Measurements from ENCODE around the gene SORCS1.

SORCS1 gene

DNA sequence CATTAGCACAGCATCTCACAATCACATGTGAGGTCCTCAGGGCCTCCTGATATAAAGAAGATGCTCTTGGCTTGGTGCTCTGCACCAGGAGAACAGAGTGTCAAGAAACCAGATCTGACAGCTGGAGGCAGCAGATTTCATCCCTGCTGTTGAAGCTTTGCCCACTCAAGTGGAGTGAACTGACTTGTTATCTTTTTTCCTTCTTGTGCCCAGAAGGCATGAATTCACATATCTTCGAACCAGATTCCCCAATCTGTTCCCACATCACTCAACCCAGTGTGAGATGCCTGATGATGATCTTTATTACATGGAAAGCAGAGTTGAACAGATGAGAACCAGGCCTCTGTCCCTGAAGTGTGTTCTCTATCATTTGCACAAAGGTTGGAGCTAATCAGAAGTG, 521.0 kb downstream of the SORCS1 start:
- no peak for DNase-seq

GRCh38 chr10:106637873-106638272, 526.6 kb downstream of the SORCS1 start:
- no peak for DNase-seq

DNA sequence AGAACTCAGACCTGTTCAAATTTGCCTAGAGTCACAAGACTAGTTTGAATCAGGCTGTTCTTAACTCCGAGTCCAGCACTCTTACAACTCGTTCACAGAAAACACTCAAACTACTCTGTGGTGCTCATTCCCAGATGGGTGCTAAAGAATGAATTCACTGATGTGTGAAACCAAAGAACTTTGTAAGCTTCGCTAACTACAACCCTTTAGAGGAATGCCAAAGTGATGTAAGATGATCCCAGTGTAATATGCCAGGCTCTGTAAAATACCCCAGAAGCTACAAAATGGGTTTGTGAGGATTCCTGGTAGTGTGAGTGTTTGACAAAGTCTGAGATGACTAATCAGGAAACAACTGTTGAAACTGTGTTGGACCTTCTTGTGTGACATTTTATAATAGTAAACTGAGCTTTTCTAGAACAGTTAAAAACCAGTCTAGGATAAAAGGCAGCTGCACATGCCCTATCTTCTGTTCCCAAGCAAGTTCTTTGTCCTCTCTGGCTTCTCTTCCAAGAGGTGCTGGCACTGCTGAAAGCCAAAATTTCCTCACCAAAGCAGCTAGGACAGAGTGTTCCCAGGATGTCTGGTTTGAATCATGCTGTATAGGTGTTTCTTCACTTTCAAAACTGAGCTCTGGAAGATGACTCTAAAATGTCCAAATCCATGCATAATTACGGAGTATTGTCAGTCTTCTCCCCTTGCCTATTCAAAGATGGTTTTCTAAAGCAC, 527.6 kb downstream of the SORCS1 start:
- DNase-seq: no peak

DNA sequence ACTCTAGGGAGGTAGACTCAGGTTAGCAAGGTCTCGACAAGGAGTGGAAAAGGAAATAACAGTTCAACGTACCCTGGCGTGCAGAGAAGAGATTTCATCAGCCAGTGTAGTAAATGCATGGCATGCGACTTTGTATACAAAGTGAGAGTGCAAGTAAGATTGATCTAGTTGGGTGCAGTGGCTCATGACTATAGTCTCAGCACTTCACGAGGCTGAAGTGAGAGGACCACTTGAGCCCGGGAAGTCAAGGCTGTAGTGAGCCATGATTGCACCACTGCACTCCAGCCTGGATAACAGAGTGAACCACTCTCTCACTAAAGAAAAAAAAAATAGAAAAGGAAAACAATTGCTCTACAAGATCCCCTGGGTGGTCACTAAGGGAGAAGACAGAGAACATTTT, 528.6 kb downstream of the SORCS1 start:
- DNase-seq: no peak

DNA sequence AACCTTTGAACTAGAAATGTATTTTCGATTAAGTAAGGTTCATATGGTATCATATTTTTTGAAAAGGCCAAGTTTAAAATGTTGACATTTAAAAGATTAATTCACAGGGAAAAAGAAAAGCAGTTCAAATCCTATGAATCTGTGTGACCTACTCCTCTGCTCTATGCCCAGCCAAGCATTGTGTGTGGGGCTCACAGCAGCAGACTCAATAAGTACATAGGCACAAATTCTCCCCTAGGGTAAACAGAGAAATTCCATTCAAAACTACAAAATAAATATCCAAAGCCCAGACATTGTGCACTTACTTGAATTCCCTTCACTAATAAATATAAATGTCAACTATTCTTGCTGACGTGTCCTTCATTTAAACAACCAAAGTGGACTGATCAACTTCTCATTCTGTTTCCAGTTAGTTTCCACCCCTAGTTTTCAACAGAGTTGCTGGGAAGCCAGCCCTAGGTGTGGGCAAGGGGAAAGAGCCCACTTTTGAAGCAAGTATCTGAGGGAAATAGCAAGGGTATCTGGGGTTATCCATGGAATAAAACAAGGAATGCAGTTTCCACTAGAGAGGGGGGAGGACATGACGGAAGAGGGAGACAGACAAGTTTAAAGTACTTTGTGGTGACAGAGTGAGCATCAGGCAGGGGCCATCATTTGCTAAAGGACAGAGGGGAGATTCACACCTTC, 533.3 kb downstream of the SORCS1 start:
- no peak for DNase-seq

GRCh38 chr10:106626371-106626770, 538.1 kb downstream of the SORCS1 start:
- no peak for DNase-seq

DNA sequence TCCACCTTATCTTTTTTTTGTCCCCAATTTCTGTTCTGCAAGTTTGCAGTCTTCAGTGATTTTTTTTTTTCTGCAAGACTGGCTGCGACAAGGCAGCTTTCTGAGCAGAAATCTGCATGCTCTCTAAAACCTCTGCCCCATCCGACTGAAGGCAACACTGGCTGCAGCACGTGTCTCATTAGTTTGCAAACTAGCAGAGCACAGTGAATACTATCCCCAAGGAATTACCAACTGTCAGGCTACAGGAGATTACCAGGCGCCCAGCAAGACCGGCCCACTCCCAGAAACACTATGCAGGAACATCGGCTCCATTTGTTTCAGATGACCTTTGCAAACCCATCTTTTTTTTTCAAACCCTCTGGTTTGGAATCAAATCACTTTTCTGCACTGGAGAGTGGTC, 538.8 kb downstream of the SORCS1 start:
- no peak for DNase-seq

GRCh38 chr10:106619346-106619745, 545.2 kb downstream of the SORCS1 start:
- no peak for DNase-seq

- no peak for DNase-seq
These were observed 545.9 kb downstream of the SORCS1 start for GRCh38 chr10:106618646-106619045.

DNA sequence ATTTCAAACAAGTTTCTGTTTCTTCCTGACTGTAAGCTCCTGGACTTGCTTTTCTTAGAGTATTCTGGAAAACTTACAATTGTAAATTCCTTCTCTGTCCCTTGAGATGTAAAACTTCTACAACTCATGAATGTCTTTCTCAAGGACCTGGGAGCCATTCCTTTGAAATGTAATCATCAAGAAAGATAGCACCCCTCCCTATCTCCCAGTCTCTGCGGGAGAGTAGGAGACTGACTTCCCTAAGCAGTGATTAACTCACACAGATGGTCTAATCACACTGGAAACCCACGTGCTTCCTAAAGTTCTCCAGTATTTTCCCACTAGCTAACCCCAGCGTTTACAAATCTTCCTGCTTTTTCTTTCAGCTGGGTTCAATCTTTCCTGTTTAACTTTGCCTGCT, 549.4 kb downstream of the SORCS1 start:
- no peak for DNase-seq

GRCh38 chr10:106614293-106614692, 550.2 kb downstream of the SORCS1 start:
- DNase-seq: no peak

DNA sequence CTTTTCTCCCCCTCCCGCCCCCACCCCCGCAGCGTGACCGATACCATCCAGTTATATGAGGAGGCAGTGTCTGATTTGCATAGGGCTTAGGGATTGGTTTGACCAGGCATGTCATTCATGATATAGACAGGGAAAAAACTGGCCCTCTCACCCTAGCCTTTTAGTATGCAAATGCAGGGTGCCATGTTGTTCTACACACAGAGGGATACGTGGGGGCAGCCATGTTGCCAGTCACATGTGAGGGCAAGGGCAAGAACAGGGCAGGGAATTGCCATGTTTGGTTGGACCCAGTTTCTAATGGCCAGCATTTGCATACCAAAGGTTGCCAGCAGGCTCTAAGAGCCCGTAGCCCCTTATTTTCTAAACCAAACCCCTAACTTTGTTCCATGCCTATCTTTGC, 552.1 kb downstream of the SORCS1 start:
- DNase-seq: no peak

DNA sequence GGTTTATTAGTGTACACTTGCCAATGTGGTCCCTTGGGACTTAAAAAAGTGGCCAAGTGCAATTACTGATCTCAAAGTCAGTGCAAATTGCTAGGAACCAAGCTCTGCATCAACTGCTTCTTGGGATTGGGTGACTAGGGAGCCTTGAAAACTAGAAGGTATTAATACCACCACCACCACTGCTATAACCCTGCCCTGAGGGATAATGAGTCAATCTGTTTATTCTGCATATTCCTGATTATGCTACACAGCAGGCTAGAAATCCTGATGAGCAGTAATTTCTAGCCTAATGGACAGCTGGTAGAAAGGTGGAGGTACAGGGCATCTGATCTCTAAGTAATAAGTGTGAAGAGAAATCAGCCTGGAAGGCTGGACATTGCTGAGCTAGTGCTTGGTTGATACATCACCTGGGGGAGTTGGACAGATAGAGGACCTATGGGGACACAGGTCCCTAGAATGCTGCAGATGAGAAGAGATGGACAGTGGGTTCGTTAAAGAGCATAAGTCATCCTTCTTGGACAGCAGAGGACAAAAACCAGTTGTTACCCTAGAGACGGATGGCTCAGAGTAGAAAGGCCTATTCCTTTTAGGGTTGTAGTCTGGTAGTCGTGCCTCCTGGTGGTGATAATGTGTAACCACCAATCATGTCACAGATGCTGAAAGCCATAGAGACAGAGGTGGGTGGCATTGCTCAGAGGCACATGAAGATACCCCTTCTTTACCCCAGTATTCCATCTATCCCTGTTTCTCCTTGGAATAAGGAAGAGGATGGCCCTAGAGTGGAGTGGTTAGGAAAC, 554.8 kb downstream of the SORCS1 start:
- DNase-seq: no peak

DNA sequence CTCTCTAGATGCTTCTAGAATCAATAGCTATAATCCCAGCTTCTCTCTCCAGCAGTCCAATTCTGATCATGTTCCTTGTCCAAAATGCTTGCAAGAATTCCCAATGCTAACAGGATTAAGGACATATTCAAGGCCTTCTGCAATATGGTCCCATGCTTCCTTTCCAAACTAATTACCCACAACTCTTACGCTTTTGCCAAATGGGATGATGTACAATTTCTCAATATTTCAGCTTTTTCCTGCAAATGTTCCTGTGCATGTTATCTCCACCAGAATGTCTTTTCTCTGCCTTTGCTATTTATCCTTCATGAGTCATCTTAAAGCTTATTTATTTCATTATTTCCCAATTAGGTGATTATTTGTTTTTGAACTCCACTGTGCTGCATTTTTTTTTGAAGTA, 556.4 kb downstream of the SORCS1 start:
- no peak for DNase-seq

DNA sequence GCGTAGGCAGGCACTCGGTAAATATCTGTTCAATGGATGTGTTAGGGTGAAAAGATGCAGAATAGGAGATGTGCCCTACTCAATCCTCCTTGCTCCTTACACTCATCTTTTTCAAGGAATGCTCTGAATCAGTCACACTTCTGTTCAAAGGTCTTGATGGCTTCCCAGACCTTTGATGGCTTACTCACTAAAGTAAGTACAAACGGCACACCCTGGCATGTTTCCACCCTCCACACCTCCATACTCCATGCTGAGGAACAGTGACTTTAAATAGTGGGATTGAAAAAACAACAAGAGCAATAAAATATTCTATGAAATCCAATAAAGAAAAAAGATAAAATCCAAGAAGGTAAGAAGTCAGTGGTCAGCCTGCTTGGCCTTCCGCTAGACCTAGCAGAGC, 569.2 kb downstream of the SORCS1 start:
- no peak for DNase-seq

DNA sequence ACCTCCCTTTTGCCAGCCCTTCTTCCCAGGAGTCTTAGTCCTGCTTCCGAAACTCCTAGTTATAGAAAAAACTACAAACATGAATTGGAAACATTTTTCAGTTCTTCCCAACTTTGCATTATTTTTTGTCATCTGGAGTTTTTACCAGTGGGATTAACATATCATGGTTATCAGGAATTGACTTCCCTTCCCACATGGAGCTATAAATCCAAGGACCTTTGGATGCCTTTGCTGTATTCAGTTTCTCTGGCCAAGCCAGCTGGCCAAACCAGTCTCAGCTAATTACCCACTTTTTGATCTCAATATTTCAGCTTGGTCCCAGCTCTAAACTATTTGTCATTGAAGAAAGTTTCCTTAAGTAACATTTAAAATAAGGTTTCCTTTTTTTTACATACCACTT, 570.6 kb downstream of the SORCS1 start:
- DNase-seq: no peak

DNA sequence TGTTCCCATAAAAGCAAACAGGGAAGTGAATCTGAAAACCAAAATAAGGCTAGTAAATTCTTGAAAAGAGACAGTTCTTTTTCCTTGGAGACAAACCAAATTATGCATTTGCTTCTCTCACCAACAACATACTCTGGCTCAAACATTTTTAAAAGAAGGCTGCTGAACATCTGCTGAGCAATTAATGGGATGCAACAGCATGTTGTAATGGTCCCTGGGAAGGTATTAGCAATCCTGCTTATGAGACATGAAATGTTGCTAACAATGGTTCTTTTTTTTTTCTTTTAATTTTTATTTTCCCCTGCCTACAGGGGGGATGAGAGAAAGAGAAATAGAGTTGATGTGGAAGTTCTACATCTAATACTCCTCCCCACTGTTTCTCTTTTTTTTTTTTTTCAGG, 572.1 kb downstream of the SORCS1 start:
- DNase-seq: no peak

- no peak for DNase-seq
These were observed 582.2 kb downstream of the SORCS1 start for GRCh38 chr10:106582291-106582690.

GRCh38 chr10:106577756-106578155, 586.8 kb downstream of the SORCS1 start:
- no peak for DNase-seq

DNA sequence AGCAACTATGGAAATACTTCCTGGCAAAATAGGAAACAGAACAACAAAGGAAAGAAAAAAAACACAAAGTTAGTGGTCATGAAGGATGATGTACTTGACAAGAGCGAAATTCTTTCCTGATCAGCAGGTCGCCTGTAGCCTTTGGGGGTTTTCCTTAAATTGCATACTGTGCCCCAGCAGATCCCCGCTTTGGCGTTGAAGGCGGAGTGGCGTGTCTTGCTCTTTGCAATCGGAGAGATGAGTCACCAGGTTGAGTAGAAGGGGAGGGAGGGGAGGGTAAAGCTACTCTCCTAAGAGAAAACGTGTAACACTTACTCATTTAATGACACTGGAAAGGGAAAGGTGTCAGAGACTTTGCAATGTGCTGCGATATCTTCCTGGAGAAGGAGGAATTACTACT, 587.2 kb downstream of the SORCS1 start:
- no peak for DNase-seq

DNA sequence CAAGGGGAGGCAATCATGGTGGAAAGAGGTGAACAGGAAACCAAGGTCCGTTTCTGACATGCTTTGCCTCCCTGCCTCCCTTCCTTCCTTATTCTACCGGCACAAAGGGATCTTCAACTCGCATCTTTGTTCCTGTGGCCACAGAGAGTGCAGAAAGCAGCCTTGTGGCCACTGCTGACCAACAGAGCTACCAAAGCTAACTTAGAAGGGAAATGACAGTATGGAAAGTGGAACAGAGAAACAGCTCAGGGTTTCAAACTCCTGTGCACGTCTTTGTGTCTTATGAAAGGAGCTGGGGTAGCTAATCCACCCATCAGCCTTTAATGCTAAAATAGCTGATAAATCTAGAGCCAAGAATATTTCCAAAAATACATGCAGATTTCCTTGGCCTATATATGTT, 588.0 kb downstream of the SORCS1 start:
- no peak for DNase-seq

DNA sequence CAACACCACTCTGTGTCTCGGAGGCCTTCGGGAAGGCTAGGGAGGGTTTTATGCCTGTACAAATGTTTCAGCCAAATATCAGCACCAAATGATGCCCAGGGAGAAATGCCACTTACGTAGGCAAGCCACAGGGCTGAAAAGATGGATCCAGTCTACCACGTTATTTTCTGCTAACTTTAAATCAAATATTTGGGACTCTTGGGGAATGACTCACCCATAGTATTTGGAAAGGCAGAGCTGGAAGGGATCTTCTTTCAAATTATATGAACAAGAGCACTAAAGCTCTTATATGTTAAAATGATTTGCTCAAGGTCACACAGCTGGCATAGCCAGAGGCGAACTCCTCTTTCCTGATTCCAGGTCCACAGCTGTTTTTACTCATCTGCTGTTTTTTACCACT, 591.4 kb downstream of the SORCS1 start:
- DNase-seq: no peak

DNA sequence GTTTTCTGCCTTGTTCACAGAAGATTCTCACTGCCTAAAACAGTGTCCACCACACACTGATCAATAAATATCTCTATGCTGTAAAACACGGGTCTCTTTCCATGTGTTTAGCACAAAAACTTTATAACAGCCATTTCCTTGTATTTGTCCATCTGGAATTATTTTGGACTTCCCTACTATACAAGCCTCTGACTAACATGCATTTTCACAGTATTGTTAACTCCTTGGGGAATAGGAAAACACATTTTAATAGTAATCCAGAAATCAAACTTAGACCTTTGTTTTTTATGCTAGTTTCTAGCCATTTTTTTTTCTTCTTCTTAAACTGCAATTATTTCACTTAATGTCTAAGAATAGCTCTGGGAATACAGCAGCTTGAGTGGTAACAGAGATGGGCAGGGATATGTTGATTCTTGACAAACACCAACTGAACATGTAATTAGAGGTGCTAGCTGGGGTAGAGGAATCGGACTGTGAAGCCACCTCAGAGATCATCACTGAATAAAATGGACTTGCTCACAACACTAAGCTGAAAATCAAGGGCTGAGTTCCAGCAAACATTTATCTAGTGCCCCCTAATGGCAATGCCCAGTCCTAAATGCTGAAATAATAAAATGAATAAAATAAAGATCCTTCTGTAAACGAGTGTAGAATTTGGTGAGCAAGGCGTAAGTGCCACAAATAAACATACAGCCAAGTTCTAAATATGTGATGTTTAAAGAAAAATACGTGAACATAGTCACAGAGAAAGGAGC, 593.1 kb downstream of the SORCS1 start:
- DNase-seq: no peak

All from NCI-H1105 (cell line).